Activated naive CD4-positive, alpha-beta T cell (primary cell): ENCODE measurements around the gene FIGLA.
"Not testable (repeated sequence)": the region's sequence is repeated elsewhere in the genome, so short reads cannot be mapped to it uniquely, and the experiment has no call there.

Experiments used
- DNase-seq, 4 experiments: peaks; one replicate each; lab custom pipeline; 2025; lab: John Stamatoyannopoulos, UW

The FIGLA gene

GRCh38 chr2:70746094-70746974 is 44.1 kb downstream of the FIGLA start:
- DNase-seq = no peak

GRCh38 chr2:70745276-70745825 is 45.1 kb downstream of the FIGLA start:
- DNase-seq = no peak

- no peak for DNase-seq
Observed at GRCh38 chr2:70744397-70744796, 46.0 kb downstream of the FIGLA start.

GRCh38 chr2:70743677-70744076 is 46.8 kb downstream of the FIGLA start:
- DNase-seq = no peak

- DNase-seq = no peak
Observed at GRCh38 chr2:70743068-70743467, 47.4 kb downstream of the FIGLA start.

GRCh38 chr2:70739492-70739891 is 51.0 kb downstream of the FIGLA start:
- DNase-seq = not testable (repeated sequence)

- no peak for DNase-seq
Observed at GRCh38 chr2:70738159-70738558, 52.3 kb downstream of the FIGLA start.

- no peak for DNase-seq
Observed at GRCh38 chr2:70735071-70735470, 55.4 kb downstream of the FIGLA start.

GRCh38 chr2:70733646-70734180 is 56.7 kb downstream of the FIGLA start:
- no peak for DNase-seq

GRCh38 chr2:70732766-70733645 is 57.4 kb downstream of the FIGLA start:
- DNase-seq = no peak

GRCh38 chr2:70730730-70731129 is 59.7 kb downstream of the FIGLA start:
- DNase-seq = no peak

- DNase-seq = no peak
Observed at GRCh38 chr2:70729647-70730046, 60.8 kb downstream of the FIGLA start.

- DNase-seq = no peak
Observed at GRCh38 chr2:70728128-70728527, 62.3 kb downstream of the FIGLA start.
